Uterus (tissue), 2 donors: ENCODE data around the gene TST.

Experiments used
- POLR2A ChIP-seq, 2 donors: fragments of 450-650 bp; IDR thresholded peaks; one replicate each; pipeline ENCODE4 v1.6.1; 2016; ENCODE audit warnings: antibody characterized with exemption in 2 of 2, mild to moderate bottlenecking in 1 of 2, moderate library complexity in 1 of 2
- TF ChIP-seq, protein P1 (sequence below), 4 experiments: fragments of 200-600 bp in 2 of 4; fragments of 450-650 bp in 2 of 4; sonication (generic) in 2 of 4; IDR thresholded peaks; one replicate each; pipeline ENCODE4 v1.5.1; 2016 to 2019; ENCODE audit warnings: antibody characterized with exemption in 4 of 4, mild to moderate bottlenecking in 2 of 4, moderate library complexity in 1 of 4

GRCh38 chr22:37011472-37011871 lies 7.8 kb downstream of the TST start:
- TF ChIP-seq, protein P1, sequence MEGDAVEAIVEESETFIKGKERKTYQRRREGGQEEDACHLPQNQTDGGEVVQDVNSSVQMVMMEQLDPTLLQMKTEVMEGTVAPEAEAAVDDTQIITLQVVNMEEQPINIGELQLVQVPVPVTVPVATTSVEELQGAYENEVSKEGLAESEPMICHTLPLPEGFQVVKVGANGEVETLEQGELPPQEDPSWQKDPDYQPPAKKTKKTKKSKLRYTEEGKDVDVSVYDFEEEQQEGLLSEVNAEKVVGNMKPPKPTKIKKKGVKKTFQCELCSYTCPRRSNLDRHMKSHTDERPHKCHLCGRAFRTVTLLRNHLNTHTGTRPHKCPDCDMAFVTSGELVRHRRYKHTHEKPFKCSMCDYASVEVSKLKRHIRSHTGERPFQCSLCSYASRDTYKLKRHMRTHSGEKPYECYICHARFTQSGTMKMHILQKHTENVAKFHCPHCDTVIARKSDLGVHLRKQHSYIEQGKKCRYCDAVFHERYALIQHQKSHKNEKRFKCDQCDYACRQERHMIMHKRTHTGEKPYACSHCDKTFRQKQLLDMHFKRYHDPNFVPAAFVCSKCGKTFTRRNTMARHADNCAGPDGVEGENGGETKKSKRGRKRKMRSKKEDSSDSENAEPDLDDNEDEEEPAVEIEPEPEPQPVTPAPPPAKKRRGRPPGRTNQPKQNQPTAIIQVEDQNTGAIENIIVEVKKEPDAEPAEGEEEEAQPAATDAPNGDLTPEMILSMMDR (IDR thresholded peaks at IDR 0.05) = no peak
- no peak for TF ChIP-seq POLR2A (IDR thresholded peaks at IDR 0.05)
